HG02623 (cell line): ENCODE results near the gene IQCK.

ENCODE experiments used
- ATAC-seq: cut with Tn5 transposase; IDR thresholded peaks from one replicate; pipeline ENCODE4 v1.9.1; 2021; ENCODE audit warnings: moderate library complexity; ENCODE audit not compliant: unreplicated experiment

IQCK gene

GRCh38 chr16:19876501-19877059, 158.5 kb downstream of the IQCK start:
- no peak for ATAC-seq

DNA sequence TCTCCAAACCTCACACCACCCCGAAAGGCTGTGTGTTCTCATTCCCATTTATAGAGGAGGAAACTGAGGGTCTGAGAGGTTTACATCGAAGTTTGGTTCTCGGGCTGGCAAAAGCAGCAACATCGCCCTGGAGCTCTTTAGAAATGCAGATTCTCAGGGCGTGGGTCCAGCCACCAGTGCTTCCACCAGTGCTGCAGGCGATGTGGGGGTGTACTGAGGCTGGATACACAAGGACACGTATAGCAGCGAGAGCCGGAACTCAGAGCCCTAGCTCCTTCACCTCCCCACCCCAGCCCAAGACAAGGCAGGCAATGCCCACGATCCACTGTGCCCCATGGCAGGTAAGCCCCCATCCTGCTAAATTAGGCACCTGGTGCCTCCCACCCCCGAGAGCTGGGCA, 160.7 kb downstream of the IQCK start:
- ATAC-seq, result no peak

DNA sequence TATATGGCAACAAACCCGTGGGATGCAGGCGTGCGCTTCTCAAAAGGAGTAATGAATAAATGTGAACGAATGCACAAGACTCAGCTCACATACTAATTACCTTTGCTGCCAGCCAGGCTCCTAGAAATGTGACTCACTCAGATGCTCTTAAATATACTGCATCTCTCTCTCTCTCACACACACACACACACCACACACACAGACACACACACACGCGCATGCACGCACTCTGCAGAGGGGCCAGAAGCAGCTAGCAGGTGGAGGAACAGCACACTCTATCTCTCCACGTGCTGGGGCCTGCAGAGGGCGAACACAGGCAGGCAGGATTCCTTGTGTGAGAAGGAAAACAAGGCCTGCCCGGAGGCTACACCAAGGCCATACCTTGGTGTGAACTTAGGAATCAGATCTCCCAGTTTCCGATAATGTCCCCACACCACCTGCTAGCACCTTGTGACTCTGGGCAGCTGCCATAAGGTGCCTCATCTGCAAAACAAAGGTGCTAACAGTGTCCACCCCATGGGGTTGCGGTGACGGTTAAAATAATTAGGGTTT, 161.2 kb downstream of the IQCK start:
- ATAC-seq, result no peak

DNA sequence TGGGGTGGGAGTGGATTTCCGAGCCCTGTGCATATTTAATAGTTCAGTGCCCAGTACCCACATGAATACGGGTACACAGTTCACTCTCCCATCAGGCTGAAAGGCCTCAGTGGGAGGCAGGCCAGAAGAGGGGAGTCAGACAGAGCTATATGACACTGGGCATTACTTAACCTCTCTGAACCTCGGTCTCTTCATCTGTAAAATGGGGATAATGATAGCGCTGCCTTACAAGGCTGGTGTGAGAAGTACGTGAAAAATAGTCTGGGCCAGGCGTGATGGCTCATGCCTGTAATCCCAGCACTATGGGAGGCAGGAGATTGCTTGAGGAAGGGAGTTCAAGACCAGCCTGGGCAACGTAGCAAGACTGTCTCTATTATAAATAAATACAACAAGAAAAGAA, 163.0 kb downstream of the IQCK start:
- ATAC-seq, result no peak

DNA sequence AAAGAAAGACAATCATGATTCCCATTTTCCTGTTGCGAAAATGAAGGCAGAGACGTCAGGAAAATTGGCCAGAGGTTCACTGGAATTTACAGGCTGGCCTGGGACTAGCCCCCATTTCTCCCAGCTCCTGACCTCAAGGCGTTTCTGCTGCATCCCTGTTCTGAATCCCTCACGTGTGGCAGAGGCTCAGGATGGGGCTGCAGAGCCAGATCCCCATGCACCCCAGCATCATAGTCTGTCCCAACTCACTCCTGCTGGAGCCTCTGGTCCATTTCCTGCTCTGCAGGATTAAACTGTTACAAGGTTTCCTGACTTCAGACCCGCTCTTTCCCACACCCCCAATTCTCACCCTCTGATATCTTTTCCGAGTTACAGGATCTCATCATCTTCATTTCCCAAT, 163.7 kb downstream of the IQCK start:
- ATAC-seq, result no peak

GRCh38 chr16:19882186-19882585, 164.1 kb downstream of the IQCK start:
- no peak for ATAC-seq

DNA sequence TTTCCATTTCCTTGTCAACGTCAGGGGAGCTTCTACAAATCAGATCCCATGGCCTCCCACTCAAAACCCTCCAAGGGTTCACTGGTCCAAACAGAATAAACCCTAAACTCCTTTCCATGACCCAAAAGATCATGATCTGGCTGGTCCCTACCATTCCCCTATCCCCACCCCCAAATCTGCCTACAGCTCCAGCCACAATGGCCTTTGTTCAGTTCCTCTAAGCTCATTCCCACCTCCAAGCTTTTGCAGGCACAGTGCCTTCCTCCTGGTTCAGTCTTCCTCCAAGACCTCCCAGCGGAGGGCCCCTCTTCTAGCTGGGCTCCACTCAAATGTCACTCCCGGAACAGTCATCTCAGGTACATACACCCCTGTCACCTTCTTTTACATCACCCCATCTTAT, 164.6 kb downstream of the IQCK start:
- ATAC-seq, result no peak

- ATAC-seq, result no peak
Observed at GRCh38 chr16:19883296-19883965, 165.4 kb downstream of the IQCK start.

DNA sequence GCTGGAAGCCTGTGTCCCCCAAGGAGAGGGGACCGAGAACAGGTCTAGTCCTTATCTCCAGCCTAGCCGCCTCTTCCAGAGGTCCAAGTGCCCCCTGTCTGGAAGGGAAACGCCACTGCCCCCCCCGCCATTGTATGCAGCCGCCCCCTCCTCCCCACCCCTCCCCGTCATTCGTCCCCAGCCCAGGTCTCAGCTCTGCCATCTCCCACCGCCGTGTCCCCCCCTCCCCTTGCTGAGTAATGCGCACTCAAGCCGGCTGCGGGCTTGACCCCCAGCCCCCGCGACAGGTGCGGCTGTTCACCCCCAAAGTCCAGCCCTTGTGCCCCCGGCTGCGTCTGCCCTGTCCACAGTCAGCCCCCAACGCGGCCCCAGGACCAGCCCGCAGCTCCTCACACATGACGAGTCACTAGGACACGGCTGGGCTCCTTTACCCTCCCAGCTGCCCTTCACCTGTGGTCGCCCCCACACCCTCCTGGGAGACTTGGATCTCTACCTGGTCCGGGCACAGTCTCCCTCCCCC, 166.0 kb downstream of the IQCK start:
- ATAC-seq, result no peak

- no peak for ATAC-seq
Observed at GRCh38 chr16:19884611-19885450, 166.8 kb downstream of the IQCK start, which contains the start of gene GPRC5B. Gene GPRC5B (minus strand): TSS chr16:19884848. CDS start chr16:19872845, 12,003 bp downstream.

DNA sequence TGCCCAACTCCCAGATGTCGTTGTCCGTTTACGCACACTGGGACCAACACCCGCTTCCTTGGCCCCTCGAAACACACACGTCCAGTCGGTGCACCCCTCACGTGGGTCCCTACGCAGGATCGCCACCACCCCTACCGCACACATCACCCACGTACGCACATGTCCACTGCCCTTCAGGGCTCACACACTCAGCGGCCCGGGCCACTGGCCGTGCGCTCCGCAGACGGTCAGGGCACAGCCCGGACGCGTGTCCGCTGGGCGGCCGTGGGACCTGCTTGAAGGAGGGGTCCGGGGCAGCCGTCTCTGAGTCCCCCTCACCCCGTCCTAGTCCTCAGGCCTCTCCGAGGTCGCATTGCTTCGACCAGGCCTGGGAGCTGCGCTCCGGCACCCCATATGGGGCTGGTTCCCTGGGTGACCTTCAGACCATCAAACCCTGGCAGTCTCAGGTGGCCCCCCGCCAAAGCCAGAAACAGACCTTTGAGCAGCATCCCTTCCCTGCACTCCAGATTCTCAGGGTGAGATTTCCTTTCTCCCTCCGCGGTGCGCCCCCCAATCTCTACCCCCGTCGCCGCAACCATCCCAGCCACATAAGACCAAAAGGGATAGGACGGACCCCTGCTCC, 167.5 kb downstream of the IQCK start:
- ATAC-seq, result no peak

- no peak for ATAC-seq
Observed at GRCh38 chr16:19886073-19886941, 168.2 kb downstream of the IQCK start.

GRCh38 chr16:19888834-19889233, 170.8 kb downstream of the IQCK start:
- ATAC-seq, result no peak

DNA sequence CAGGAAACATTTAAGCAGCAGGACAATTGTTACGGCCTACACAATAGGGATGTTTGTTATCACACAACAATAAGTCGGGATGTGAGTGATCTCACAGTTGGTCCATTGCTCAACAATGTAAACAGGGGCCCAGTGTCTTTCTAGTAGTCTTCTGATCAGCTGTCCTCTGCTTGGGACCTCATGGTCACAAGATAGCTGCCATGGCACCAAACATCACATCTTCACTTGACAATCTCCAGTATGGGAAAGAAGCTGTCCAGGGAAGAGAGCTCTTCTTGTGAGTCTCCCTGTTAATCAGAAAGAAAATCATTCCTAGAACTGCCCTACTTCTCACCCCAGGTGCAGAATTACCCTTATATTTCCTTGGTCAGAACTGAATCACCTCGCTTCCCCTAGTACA, 172.8 kb downstream of the IQCK start:
- ATAC-seq, result no peak

GRCh38 chr16:19892902-19893301, 174.8 kb downstream of the IQCK start:
- ATAC-seq, result no peak

DNA sequence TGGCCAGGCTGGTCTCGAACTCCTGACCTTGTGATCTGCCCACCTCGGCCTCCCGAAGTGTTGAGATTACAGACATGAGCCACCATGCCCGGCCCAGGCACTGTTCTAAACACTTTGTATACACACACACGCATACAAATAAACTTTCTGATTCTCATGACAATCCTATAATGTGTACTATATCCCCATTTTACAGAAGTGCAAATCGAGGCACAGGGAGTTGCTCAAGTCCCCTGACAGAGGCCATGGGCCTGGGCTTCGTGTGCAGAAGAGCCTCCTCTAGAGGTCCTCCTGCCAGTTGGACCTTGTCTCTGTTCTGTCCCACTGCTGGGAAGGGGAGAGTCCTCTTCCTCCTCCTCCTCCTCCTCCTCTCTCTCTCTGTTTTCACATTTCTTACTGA, 176.5 kb downstream of the IQCK start:
- ATAC-seq, result no peak

DNA sequence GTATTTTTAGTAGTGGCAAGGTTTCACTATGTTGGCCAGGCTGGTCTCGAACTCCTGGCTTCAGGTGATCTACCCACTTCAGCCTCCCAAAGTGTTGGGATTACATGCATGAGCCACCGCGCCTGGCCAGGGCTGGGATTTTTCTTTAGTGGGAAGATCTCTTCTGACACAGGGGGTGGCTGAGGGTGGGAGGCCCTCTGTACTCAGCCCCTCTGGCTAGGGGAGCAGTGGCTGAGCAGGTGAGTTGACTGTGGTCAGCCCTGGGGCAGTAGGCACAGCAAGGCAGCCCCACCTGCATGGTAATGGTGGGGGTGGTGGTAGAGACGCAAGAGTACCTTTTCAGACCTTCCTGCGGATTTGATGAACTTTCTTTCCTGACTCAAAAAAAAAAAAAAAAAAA, 178.9 kb downstream of the IQCK start:
- ATAC-seq, result no peak

DNA sequence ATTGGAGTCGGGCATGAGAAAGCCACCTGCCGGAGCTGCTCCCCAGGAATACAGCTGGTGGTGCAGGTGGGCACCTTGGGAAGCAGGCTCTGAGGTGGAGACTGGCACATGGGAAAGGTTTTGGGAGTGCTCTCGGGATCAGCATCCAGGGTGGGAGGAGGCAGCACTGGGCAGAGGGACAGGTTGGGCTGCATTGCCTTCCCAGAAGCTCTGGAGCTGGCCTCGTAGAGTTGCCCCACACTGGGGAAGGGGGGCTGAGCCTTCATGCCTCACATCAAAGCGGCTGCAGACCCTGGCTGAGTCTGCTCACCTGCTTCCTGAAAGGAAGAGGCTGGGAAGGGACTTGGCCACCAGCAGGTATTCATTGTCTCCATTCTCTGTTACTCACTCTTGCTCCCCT, 180.1 kb downstream of the IQCK start:
- ATAC-seq, result no peak

GRCh38 chr16:19898924-19899604, 181.0 kb downstream of the IQCK start:
- ATAC-seq, result no peak

DNA sequence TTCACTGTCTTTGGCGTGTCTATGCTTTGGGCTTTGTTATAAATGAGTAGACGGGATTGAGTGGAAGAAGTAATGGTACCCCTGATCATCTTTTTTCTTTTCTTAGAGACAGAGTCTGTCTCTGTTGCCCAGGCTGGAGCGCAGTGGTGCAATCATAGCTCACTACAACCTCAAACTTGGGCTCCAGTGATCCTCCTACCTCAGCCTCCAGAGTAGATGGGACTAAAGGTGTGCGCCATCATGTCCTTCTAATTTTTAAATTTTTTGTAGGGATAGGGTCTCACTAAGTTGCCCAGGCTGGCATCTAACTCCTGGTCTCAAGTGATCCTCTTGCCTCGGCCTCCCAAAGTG, 181.5 kb downstream of the IQCK start:
- no peak for ATAC-seq
